ENCODE results near the gene FBXL7. TPM values are rescaled to one million over a fixed set of nuclear protein-coding genes. Genes with fewer than 3 reads are reported as not detected.

Gene FBXL7
- total RNA-seq, 5 donors from 2014 or later (not counting 1 experiment from before 2014, with no cell fraction given): 0.06 to 0.07 TPM; not detected in 3

GRCh38 chr5:15520856-15521255 is 20.9 kb downstream of the FBXL7 start:
- Mint-ChIP-seq H3K9me3 (peaks cover under 1 to 23% (median 10%) of the 10 kb centered on the region in 3 donors), H3K36me3 (no peaks in the 10 kb centered on the region), H3K27me3 (peaks cover 0 to 2% of the 10 kb centered on the region in 2 donors), H3K27ac (no peak overlapping the region), H3K4me1 (no peaks in the 10 kb centered on the region), H3K4me3 (no peak overlapping the region)
- no peak for ATAC-seq (replicated peaks in 1 of 4)
- WGBS (ENCODE audit: insufficient coverage): 80% methylated on average over 4 of the region's 5 CpGs
- ChIA-PET CTCF (no interaction called here), POLR2A (no interaction called here)
- H3K4me3 ChIP-seq (ENCODE audit: control insufficient read depth in 1 of 2, extremely low read depth in 1 of 2, low read length in 1 of 2): no peak overlapping the region
- no peaks in the 10 kb centered on the region for H3K4me1 ChIP-seq (ENCODE audit: control insufficient read depth in 1 of 2, extremely low read depth in 1 of 2, insufficient read depth in 2 of 2, low read length in 2 of 2)
- no peak for DNase-seq
- H3K27me3 ChIP-seq (replicated peaks in 1 of 2; ENCODE audit: control insufficient read depth in 2 of 2, extremely low read depth in 1 of 2, insufficient read depth in 2 of 2, low read length in 1 of 2): no peaks in the 10 kb centered on the region
- no peaks in the 10 kb centered on the region for H3K36me3 ChIP-seq (ENCODE audit: control insufficient read depth in 2 of 2, extremely low read depth in 1 of 2, insufficient read depth in 1 of 2, low read length in 1 of 2)
- no peak overlapping the region for H3K27ac ChIP-seq (ENCODE audit: low read length)
- H3K9me3 ChIP-seq: no peaks in the 10 kb centered on the region

- ChIA-PET CTCF (no interaction called here), POLR2A (no interaction called here)
- WGBS (ENCODE audit: insufficient coverage): no CpG with 5 or more reads among the region's 8 CpGs
Observed at GRCh38 chr5:15521381-15522186, 21.6 kb downstream of the FBXL7 start.

GRCh38 chr5:15522187-15522520 is 22.2 kb downstream of the FBXL7 start:
- Mint-ChIP-seq H3K27me3 (peaks cover 0 to 2% of the 10 kb centered on the region in 2 donors), H3K4me3 (no peak overlapping the region), H3K27ac (no peak overlapping the region), H3K36me3 (no peaks in the 10 kb centered on the region), H3K9me3 (peaks cover 8 to 24% (median 16%) of the 10 kb centered on the region in 3 donors), H3K4me1 (no peaks in the 10 kb centered on the region)
- ATAC-seq (replicated peaks in 1 of 4) (no peak), DNase-seq (no peak)
- POLR2A ChIA-PET: no interaction called here
- no CpG with 5 or more reads among the region's 3 CpGs for WGBS (ENCODE audit: insufficient coverage)
- Histone ChIP-seq H3K9me3 (no peaks in the 10 kb centered on the region), H3K4me1 (ENCODE audit: control insufficient read depth in 1 of 2, extremely low read depth in 1 of 2, insufficient read depth in 2 of 2, low read length in 2 of 2) (no peaks in the 10 kb centered on the region), H3K4me3 (ENCODE audit: control insufficient read depth in 1 of 2, extremely low read depth in 1 of 2, low read length in 1 of 2) (no peak overlapping the region), H3K27ac (ENCODE audit: low read length) (no peak overlapping the region), H3K36me3 (ENCODE audit: control insufficient read depth in 2 of 2, extremely low read depth in 1 of 2, insufficient read depth in 1 of 2, low read length in 1 of 2) (no peaks in the 10 kb centered on the region), H3K27me3 (replicated peaks in 1 of 2; ENCODE audit: control insufficient read depth in 2 of 2, extremely low read depth in 1 of 2, insufficient read depth in 2 of 2, low read length in 1 of 2) (no peaks in the 10 kb centered on the region)
- CTCF ChIA-PET: no interaction called here

More at GRCh38 chr5:15521381-15522186, 21.6 kb downstream of the FBXL7 start:
- no peak overlapping the region for H3K4me3 ChIP-seq (ENCODE audit: control insufficient read depth in 1 of 2, extremely low read depth in 1 of 2, low read length in 1 of 2)
- H3K9me3 Mint-ChIP-seq: peaks cover 8 to 25% (median 16%) of the 10 kb centered on the region in 3 donors
- H3K27me3 Mint-ChIP-seq: peaks cover 0 to 2% of the 10 kb centered on the region in 2 donors
- H3K27me3 ChIP-seq (replicated peaks in 1 of 2; ENCODE audit: control insufficient read depth in 2 of 2, extremely low read depth in 1 of 2, insufficient read depth in 2 of 2, low read length in 1 of 2): no peaks in the 10 kb centered on the region
- no peak for DNase-seq
- no peak overlapping the region for H3K27ac Mint-ChIP-seq
- no peaks in the 10 kb centered on the region for H3K36me3 Mint-ChIP-seq
- no peaks in the 10 kb centered on the region for H3K4me1 ChIP-seq (ENCODE audit: control insufficient read depth in 1 of 2, extremely low read depth in 1 of 2, insufficient read depth in 2 of 2, low read length in 2 of 2)
- H3K27ac ChIP-seq (ENCODE audit: low read length): no peak overlapping the region
- H3K4me1 Mint-ChIP-seq: no peaks in the 10 kb centered on the region
- H3K4me3 Mint-ChIP-seq: no peak overlapping the region
- H3K9me3 ChIP-seq: no peaks in the 10 kb centered on the region
- H3K36me3 ChIP-seq (ENCODE audit: control insufficient read depth in 2 of 2, extremely low read depth in 1 of 2, insufficient read depth in 1 of 2, low read length in 1 of 2): no peaks in the 10 kb centered on the region
- ATAC-seq (replicated peaks in 1 of 4): no peak

- H3K4me3 ChIP-seq (ENCODE audit: control insufficient read depth in 1 of 2, extremely low read depth in 1 of 2, low read length in 1 of 2): no peak overlapping the region
- no peak for DNase-seq
- H3K36me3 ChIP-seq (ENCODE audit: control insufficient read depth in 2 of 2, extremely low read depth in 1 of 2, insufficient read depth in 1 of 2, low read length in 1 of 2): no peaks in the 10 kb centered on the region
- ChIA-PET CTCF (no interaction called here), POLR2A (no interaction called here)
- H3K4me1 ChIP-seq (ENCODE audit: control insufficient read depth in 1 of 2, extremely low read depth in 1 of 2, insufficient read depth in 2 of 2, low read length in 2 of 2): no peaks in the 10 kb centered on the region
- H3K27ac Mint-ChIP-seq: no peak overlapping the region
- H3K27ac ChIP-seq (ENCODE audit: low read length): no peak overlapping the region
- ATAC-seq (replicated peaks in 1 of 4): no peak
- H3K36me3 Mint-ChIP-seq: no peaks in the 10 kb centered on the region
- no peaks in the 10 kb centered on the region for H3K9me3 ChIP-seq
- 100% methylated on average over 1 of the region's 2 CpGs for WGBS (ENCODE audit: insufficient coverage)
- no peaks in the 10 kb centered on the region for H3K27me3 Mint-ChIP-seq
- no peaks in the 10 kb centered on the region for H3K4me1 Mint-ChIP-seq
- H3K4me3 Mint-ChIP-seq: no peak overlapping the region
- no peaks in the 10 kb centered on the region for H3K27me3 ChIP-seq (replicated peaks in 1 of 2; ENCODE audit: control insufficient read depth in 2 of 2, extremely low read depth in 1 of 2, insufficient read depth in 2 of 2, low read length in 1 of 2)
- H3K9me3 Mint-ChIP-seq: peaks cover 8 to 20% (median 12%) of the 10 kb centered on the region in 3 donors
Observed at GRCh38 chr5:15524712-15525111, 24.7 kb downstream of the FBXL7 start.

- no peak overlapping the region for H3K4me3 Mint-ChIP-seq
Observed at GRCh38 chr5:15525703-15526275, 25.8 kb downstream of the FBXL7 start.

GRCh38 chr5:15526413-15526812 is 26.4 kb downstream of the FBXL7 start:
- H3K27me3 ChIP-seq (replicated peaks in 1 of 2; ENCODE audit: control insufficient read depth in 2 of 2, extremely low read depth in 1 of 2, insufficient read depth in 2 of 2, low read length in 1 of 2): no peaks in the 10 kb centered on the region
- Mint-ChIP-seq H3K36me3 (no peaks in the 10 kb centered on the region), H3K27ac (no peak overlapping the region), H3K27me3 (no peaks in the 10 kb centered on the region), H3K4me3 (no peak overlapping the region), H3K9me3 (peaks cover 8 to 15% (median 12%) of the 10 kb centered on the region in 3 donors), H3K4me1 (no peaks in the 10 kb centered on the region)
- WGBS (ENCODE audit: insufficient coverage): no CpG with 5 or more reads among the region's 3 CpGs
- DNase-seq: no peak
- H3K9me3 ChIP-seq: no peaks in the 10 kb centered on the region
- no peaks in the 10 kb centered on the region for H3K36me3 ChIP-seq (ENCODE audit: control insufficient read depth in 2 of 2, extremely low read depth in 1 of 2, insufficient read depth in 1 of 2, low read length in 1 of 2)
- no peak overlapping the region for H3K4me3 ChIP-seq (ENCODE audit: control insufficient read depth in 1 of 2, extremely low read depth in 1 of 2, low read length in 1 of 2)
- H3K4me1 ChIP-seq (ENCODE audit: control insufficient read depth in 1 of 2, extremely low read depth in 1 of 2, insufficient read depth in 2 of 2, low read length in 2 of 2): no peaks in the 10 kb centered on the region
- no peak overlapping the region for H3K27ac ChIP-seq (ENCODE audit: low read length)
- ChIA-PET POLR2A (no interaction called here), CTCF (no interaction called here)
- no peak for ATAC-seq (replicated peaks in 1 of 4)

More at GRCh38 chr5:15525703-15526275, 25.8 kb downstream of the FBXL7 start:
- DNase-seq (no peak), ATAC-seq (replicated peaks in 1 of 4) (no peak)
- Mint-ChIP-seq H3K27me3 (no peaks in the 10 kb centered on the region), H3K4me1 (no peaks in the 10 kb centered on the region), H3K9me3 (peaks cover 8 to 20% (median 12%) of the 10 kb centered on the region in 3 donors), H3K27ac (no peak overlapping the region), H3K36me3 (no peaks in the 10 kb centered on the region)
- ChIA-PET CTCF (no interaction called here), POLR2A (no interaction called here)
- H3K4me3 ChIP-seq (ENCODE audit: control insufficient read depth in 1 of 2, extremely low read depth in 1 of 2, low read length in 1 of 2): no peak overlapping the region
- H3K4me1 ChIP-seq (ENCODE audit: control insufficient read depth in 1 of 2, extremely low read depth in 1 of 2, insufficient read depth in 2 of 2, low read length in 2 of 2): no peaks in the 10 kb centered on the region
- 90% methylated on average over 2 of the region's 3 CpGs for WGBS (ENCODE audit: insufficient coverage)
- no peaks in the 10 kb centered on the region for H3K9me3 ChIP-seq
- no peak overlapping the region for H3K27ac ChIP-seq (ENCODE audit: low read length)
- H3K27me3 ChIP-seq (replicated peaks in 1 of 2; ENCODE audit: control insufficient read depth in 2 of 2, extremely low read depth in 1 of 2, insufficient read depth in 2 of 2, low read length in 1 of 2): no peaks in the 10 kb centered on the region
- no peaks in the 10 kb centered on the region for H3K36me3 ChIP-seq (ENCODE audit: control insufficient read depth in 2 of 2, extremely low read depth in 1 of 2, insufficient read depth in 1 of 2, low read length in 1 of 2)

All from T-cell (primary cell).